Pancreas (tissue), 10 donors: ENCODE results near the gene TEX101. TPM values are rescaled to one million over a fixed set of nuclear protein-coding genes. Genes with fewer than 3 reads are reported as not detected.
A peak's percentile ranks its signal among the peaks of the same experiment; 100 is the strongest.
"Not testable (repeated sequence)": the region's sequence is repeated elsewhere in the genome, so short reads cannot be mapped to it uniquely, and the experiment has no call there.

ENCODE experiments used
- ATAC-seq, 4 donors: fragments of 200-7000 bp; cut with Tn5 transposase; one replicate each; pipeline versions ENCODE4 v1.8.0 to v1.9.1; 2020; ENCODE audit warnings: mild to moderate bottlenecking in 4 of 4, moderate library complexity in 4 of 4
- DNase-seq, 6 donors: peaks; one replicate each; pipeline ENCODE4 v3.0.0-alpha.2; 2020
- FAIRE-seq: peaks from 2 replicates; lab custom pipeline; 2012; peaks lifted over from hg19 to GRCh38; lab: Jason Lieb, UNC
- H3K27ac ChIP-seq, 4 donors: fragments of 200-600 bp; sonication (generic); 1 replicate in 3 of 4; 2 replicates in 1 of 4; pipeline versions ENCODE4 v1.5.0 to v1.8.0; 2020
- H3K27me3 ChIP-seq, 4 donors: fragments of 200-600 bp; one replicate each; pipeline ENCODE4 v1.8.0; 2021
- H3K36me3 ChIP-seq, 3 donors: fragments of 200-600 bp; sonication (generic) in 1 of 3; one replicate each; pipeline versions ENCODE4 v1.5.0 to v1.8.0; 2020 to 2021
- H3K4me1 ChIP-seq, 3 donors: fragments of 200-600 bp; one replicate each; pipeline ENCODE4 v1.8.0; 2021
- H3K4me3 ChIP-seq, 4 donors: fragments of 200-600 bp; sonication (generic) in 2 of 4; one replicate each; pipeline versions ENCODE4 v1.5.0 to v1.8.0; 2020 to 2021
- H3K9me3 ChIP-seq, 4 donors: fragments of 200-600 bp; one replicate each; pipeline ENCODE4 v1.8.0; 2021
- WGBS, 2 donors: extraction: QIAGEN DNeasy Blood & Tissue Kit; methylation state at CpG; one replicate each; pipeline ENCODE4 v1.1.7; 2013; 5-methylcytosine and 5-hydroxymethylcytosine counted together
- intact Hi-C, 3 donors: fragments of 100-400 bp; cut with DNase I; formaldehyde crosslinking; loops; one replicate each; pipeline versions ENCODE4 v1.11.1 to v1.14.2; 2022
- polyA plus RNA-seq, 2 donors: library from polyadenylated mRNA; stranded (reverse); fragments of 200-250 nt; gene quantifications; one replicate each; pipeline ENCODE4 v1.2.3, GENCODE V29; 2013
- total RNA-seq, 6 donors: library from RNA; stranded (reverse); fragmentation: NEBNext Ultra II Directional in 4 of 6; extraction: Animal tissue kit (Norgen Biotek cat#: 25700) in 4 of 6; gene quantifications; one replicate each; pipeline versions ENCODE4 v1.2.1 to v1.2.4, GENCODE V29; 2021 to 2023
- TF ChIP-seq, protein P1 (sequence below), 4 donors: fragments of 200-600 bp; sonication (generic) in 3 of 4; IDR thresholded peaks; one replicate each; pipeline versions ENCODE4 v1.5.0 to v1.8.0; 2021; ENCODE audit warnings: antibody characterized with exemption in 4 of 4
- donor health status: healthy with polysubstance abuse.
- donor health status: DM: no; HTN: no; CAD: no; lungs with moderate emphysema.
- donor health status: DM: no; HTN: no; CAD: no.
- donor health status: control.
- donor health status: control.
- donor health status: Bipolar disorder and iron deficiency.
- donor health status: DM: yes; HTN: yes; CAD: no.
- donor health status: DM: no; HTN: no; CAD: no.
- donor health status: DM: no; HTN: no; CAD: no.
- donor health status: DM: yes; HTN: yes; CAD: no.

The TEX101 gene
- total and polyA plus RNA-seq, 8 donors, result not detected

DNA sequence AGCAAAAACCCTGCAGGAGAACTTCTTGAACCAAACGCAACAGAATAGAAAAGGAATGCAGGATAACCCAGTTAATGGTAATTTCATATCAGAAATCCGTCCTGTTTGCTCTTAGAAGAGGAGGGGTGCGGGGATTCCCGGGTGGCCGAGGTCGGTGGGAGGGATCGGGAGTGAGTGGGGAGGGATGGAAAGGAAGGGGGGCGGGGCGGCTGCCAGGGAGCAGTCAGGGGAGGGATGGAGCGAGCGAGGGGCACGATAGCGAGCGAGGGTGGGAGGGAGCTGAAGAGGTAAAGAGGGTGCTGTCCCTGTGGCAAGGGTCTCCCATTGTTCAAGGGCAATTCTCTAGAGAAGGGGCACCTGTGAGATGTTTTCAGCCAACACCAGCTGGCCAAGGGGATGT lies 34.7 kb upstream of the TEX101 start:
- WGBS, 2 donors, result 8 to 20% methylated on average over 12 to 14 of the region's 14 CpGs
- TF ChIP-seq, protein P1, sequence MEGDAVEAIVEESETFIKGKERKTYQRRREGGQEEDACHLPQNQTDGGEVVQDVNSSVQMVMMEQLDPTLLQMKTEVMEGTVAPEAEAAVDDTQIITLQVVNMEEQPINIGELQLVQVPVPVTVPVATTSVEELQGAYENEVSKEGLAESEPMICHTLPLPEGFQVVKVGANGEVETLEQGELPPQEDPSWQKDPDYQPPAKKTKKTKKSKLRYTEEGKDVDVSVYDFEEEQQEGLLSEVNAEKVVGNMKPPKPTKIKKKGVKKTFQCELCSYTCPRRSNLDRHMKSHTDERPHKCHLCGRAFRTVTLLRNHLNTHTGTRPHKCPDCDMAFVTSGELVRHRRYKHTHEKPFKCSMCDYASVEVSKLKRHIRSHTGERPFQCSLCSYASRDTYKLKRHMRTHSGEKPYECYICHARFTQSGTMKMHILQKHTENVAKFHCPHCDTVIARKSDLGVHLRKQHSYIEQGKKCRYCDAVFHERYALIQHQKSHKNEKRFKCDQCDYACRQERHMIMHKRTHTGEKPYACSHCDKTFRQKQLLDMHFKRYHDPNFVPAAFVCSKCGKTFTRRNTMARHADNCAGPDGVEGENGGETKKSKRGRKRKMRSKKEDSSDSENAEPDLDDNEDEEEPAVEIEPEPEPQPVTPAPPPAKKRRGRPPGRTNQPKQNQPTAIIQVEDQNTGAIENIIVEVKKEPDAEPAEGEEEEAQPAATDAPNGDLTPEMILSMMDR (IDR thresholded peaks at IDR 0.05), result no peak
- intact Hi-C loops, result no loop called here
- Histone ChIP-seq H3K36me3 (no peaks in the 10 kb centered on the region), H3K9me3 (no peaks in the 10 kb centered on the region), H3K4me1 (no peaks in the 10 kb centered on the region), H3K27ac (no peak overlapping the region), H3K4me3 (no peak overlapping the region), H3K27me3 (no peaks in the 10 kb centered on the region)
- FAIRE-seq (no peak), ATAC-seq (peak in 1 of 4 donors; percentile 80), DNase-seq (peak in 1 of 6 donors; percentile 4)

GRCh38 chr19:43380771-43381386 lies 33.8 kb upstream of the TEX101 start:
- Histone ChIP-seq H3K27ac (no peak overlapping the region), H3K27me3 (no peaks in the 10 kb centered on the region), H3K36me3 (no peaks in the 10 kb centered on the region), H3K4me1 (no peaks in the 10 kb centered on the region), H3K9me3 (no peaks in the 10 kb centered on the region), H3K4me3 (no peak overlapping the region)
- WGBS, 2 donors, result 31 to 32% methylated on average over 4 of the region's 4 CpGs
- intact Hi-C loops, result no loop called here
- ATAC-seq (peak in 1 of 4 donors; percentile 71), DNase-seq (no peak), FAIRE-seq (no peak)
- TF ChIP-seq, protein P1 (IDR thresholded peaks at IDR 0.05), result no peak

DNA sequence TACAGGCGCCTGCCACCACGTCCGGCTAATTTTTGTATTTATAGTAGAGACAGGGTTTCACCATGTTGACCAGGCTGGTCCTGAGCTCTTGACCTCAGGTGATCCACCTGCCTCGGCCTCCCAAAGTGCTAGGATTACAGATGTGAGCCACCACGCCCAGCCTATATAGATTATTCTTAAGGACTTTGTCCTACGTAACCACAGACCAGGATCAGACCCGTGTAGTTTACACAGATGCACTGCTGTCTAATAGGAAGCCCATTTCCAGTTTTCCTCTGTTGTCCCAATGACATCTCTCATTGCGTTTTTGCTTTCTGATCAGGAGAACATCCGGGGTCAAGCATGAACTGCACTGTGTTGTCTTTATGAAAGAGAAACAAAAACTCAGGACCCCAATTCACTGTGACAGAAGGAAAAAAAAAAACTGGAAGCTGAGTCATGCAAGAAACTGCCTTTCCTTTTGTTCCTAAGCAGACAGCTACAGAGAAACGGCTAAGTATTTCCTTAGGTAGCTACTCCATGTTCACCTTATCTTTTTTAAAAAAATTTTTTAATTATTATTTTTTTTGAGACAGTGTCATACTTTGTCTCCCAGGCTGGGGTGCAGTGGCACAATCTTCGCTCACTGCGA lies 32.0 kb upstream of the TEX101 start:
- H3K4me3 ChIP-seq, H3K27me3 ChIP-seq, ATAC-seq, DNase-seq, H3K4me1 ChIP-seq, H3K27ac ChIP-seq, FAIRE-seq, H3K36me3 ChIP-seq, intact Hi-C loops, H3K9me3 ChIP-seq: not testable (repeated sequence)
- 72 to 79% methylated on average over 12 of the region's 12 CpGs for WGBS, 2 donors

GRCh38 chr19:43383254-43383653 lies 31.4 kb upstream of the TEX101 start:
- FAIRE-seq, H3K36me3 ChIP-seq, DNase-seq, ATAC-seq, H3K9me3 ChIP-seq, H3K4me3 ChIP-seq, H3K4me1 ChIP-seq, H3K27ac ChIP-seq, intact Hi-C loops, H3K27me3 ChIP-seq: not testable (repeated sequence)
- 58 to 70% methylated on average over 7 of the region's 7 CpGs for WGBS, 2 donors

DNA sequence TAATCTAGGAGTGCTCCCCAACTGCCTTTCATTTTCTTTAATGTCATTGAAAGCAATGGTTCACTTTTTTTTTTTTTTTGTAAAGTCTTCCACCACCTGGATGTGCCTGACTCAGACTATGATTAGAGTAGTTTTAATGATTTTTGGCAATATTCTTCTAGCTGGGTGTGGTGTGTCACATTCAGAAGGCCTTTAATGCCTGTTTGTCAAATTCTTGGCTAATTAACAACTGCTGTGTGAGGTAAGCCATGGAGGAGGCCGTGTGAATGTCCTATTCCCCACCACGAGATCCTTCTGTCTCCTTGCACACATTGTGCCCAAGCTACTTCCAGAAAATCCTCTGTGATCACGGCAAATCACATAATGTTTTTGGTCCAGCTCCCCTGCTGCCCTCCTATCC lies 30.9 kb upstream of the TEX101 start:
- ATAC-seq, H3K9me3 ChIP-seq, H3K27ac ChIP-seq, FAIRE-seq, DNase-seq, intact Hi-C loops, H3K36me3 ChIP-seq, H3K4me1 ChIP-seq, H3K27me3 ChIP-seq, H3K4me3 ChIP-seq: not testable (repeated sequence)
- 52 to 62% methylated on average over 3 of the region's 3 CpGs for WGBS, 2 donors

DNA sequence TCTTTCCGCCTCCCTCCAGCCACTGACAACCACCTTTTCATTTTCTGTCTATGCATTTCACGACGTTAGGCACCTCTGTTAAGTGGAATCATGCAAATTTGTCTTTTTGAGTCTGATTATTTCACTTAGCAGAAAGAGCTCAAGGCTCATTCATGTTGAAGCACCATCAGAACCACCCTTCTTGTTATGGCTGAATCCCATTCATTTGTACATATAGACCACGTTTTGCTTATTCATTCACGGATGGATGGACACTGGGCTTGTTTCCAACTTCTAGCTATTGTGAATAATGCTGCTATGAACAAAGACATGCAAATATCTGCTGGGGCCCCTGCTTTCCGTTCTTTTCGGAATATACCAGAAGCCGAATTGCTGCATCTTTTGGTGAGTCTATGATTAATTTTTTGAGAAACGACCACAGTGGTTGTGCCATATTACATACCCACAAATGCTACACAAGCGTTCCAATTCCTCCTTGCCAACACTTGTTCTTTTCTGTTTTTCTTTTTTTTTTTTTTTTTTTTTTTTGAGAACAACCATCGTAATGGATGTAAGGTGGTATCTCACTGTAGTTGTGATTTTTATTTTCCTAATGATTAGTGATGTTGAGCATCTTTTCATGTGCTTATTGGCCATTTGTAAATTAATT lies 23.7 kb upstream of the TEX101 start:
- H3K27me3 ChIP-seq, H3K27ac ChIP-seq, H3K4me3 ChIP-seq, H3K36me3 ChIP-seq, H3K4me1 ChIP-seq, DNase-seq, ATAC-seq, intact Hi-C loops, H3K9me3 ChIP-seq: not testable (repeated sequence)
- peak; percentile 9 for FAIRE-seq
- 63 to 80% methylated on average over 11 of the region's 11 CpGs for WGBS, 2 donors

DNA sequence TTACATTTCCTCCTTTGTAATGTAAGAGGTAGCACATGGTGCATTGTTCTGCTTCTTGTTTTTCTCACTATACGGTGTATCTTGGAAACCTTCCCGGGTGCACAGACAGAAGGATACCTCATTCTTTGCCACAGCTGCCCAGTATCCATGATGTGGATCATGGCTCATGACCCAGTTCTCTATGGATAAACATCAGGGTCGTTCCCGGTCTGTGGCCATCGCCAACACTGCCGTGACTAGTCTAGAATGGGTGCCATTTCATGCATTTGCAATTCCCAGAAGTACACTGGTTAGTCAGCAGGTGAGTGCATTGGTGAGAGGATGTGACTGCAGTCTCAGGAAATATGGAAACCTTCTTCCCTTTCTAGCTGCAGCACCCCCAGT lies 23.1 kb upstream of the TEX101 start:
- H3K4me1 ChIP-seq, DNase-seq, H3K9me3 ChIP-seq, FAIRE-seq, H3K4me3 ChIP-seq, H3K27me3 ChIP-seq, H3K36me3 ChIP-seq, ATAC-seq, H3K27ac ChIP-seq, intact Hi-C loops: not testable (repeated sequence)
- WGBS, 2 donors, result 74 to 85% methylated on average over 6 of the region's 6 CpGs

- FAIRE-seq, H3K9me3 ChIP-seq, ATAC-seq: not testable (repeated sequence)
Observed at GRCh38 chr19:43393501-43393900, 21.2 kb upstream of the TEX101 start.

More at GRCh38 chr19:43393501-43393900, 21.2 kb upstream of the TEX101 start:
- intact Hi-C loops, H3K4me3 ChIP-seq, DNase-seq, H3K27ac ChIP-seq, H3K27me3 ChIP-seq, H3K36me3 ChIP-seq, H3K4me1 ChIP-seq: not testable (repeated sequence)
- WGBS, 2 donors, result 57 to 65% methylated on average over 3 of the region's 3 CpGs
